Activated CD8-positive, alpha-beta memory T cell treated with anti-CD3 and anti-CD28 coated beads for 48 hours (primary cell): ENCODE results near the gene PRSS27.
A peak's percentile ranks its signal among the peaks of the same experiment; 100 is the strongest.
"Not testable (repeated sequence)": the region's sequence is repeated elsewhere in the genome, so short reads cannot be mapped to it uniquely, and the experiment has no call there.

Experiments used
- DNase-seq, 3 experiments: peaks; one replicate each; pipeline ENCODE4 v3.0.0-alpha.2; 2020; ENCODE audit warnings: low read depth in 2 of 3, low spot score in 2 of 3

PRSS27 gene

DNA sequence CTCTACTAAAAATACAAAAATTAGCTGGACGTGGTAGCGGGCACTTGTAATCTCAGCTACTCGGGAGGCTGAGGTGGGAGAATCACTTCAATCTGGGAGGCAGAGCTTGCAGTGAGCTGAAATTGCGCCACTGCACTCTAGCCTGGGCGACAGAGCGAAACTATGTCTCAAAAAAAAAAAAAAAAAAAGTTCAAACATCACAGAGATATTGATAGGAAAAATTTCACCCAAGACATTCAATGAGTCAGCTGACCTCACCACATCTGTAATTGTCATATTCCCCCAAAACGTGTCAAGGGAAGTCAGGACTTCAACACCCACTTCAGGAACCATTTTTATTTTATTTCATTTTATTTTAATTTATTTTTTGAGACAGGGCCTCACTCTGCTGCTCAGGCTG, 8.0 kb upstream of the PRSS27 start:
- DNase-seq, result no peak

GRCh38 chr16:2726923-2727322, 6.9 kb upstream of the PRSS27 start:
- no peak for DNase-seq

- DNase-seq, result no peak
Measured at GRCh38 chr16:2724816-2725348, 4.9 kb upstream of the PRSS27 start.

DNA sequence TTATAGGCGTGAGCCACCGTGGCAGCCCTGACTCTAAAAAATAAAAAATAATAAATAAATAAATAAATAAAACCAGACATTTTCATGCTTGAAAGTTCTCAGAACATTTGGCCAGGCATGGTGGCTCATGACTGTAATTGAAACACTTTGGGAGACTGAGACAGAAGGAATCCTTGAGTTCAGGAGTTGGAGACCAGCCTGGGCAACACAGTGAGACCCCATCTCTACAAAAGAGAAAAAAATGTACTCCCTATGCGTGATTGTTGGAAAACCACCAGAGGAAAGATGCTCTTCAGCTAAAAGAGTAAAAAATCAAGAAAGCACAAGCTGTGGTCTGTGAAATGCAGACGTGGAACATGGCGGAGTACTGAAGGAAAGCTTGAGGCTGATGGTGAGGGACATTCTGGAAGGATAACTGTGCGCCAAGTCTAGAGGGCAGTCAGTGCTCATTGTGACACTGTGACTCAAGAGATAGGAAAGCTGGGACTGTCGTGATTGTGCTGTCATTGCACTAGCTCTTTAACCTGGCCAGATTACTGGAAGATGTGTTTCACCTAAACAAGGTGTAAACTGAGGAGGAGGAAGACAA, 4.2 kb upstream of the PRSS27 start:
- DNase-seq, result no peak

- DNase-seq, result not testable (repeated sequence)
Measured at GRCh38 chr16:2721634-2722173, 1.7 kb upstream of the PRSS27 start.

- DNase-seq, result peak; percentile 72 to 80 (median 77)
Measured at GRCh38 chr16:2720719-2721633, 952 bp upstream of the PRSS27 start.

DNA sequence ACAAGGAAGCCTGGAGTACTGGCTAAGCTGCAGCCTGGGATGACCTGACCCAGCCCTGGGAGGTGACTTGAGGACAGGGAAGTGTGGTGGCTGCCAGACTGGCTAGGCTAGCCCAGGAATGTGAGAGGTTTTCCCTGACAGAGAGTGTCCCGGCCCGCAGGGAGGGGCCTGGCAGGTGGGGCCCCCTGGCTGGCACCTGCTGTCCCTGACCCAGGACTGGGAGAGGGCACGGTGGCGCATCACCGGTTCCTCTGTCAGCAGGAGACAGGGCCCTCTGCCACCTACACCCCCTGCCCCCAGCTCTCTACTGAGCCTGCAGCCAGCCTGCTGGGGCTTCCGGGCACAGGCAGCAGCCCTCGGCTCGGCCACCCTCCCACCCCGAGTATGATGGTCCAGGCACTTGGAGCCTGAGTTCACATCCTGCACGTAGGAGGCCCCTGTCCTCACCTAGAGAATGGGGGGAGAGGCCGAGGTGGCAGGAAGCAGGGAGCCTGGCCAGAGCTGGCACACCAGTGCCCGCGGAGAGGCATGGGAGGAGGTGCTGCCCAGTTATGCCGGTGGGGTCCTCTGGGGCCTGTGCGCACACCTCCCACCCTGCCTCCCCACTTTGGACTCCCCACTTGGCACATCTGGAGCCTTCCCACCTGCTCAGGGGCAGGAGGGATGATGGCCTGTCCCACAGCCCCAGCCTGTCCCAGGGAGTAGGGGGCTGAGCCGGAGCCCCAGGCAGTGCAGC, 528 bp downstream of the PRSS27 start:
- no peak for DNase-seq

DNA sequence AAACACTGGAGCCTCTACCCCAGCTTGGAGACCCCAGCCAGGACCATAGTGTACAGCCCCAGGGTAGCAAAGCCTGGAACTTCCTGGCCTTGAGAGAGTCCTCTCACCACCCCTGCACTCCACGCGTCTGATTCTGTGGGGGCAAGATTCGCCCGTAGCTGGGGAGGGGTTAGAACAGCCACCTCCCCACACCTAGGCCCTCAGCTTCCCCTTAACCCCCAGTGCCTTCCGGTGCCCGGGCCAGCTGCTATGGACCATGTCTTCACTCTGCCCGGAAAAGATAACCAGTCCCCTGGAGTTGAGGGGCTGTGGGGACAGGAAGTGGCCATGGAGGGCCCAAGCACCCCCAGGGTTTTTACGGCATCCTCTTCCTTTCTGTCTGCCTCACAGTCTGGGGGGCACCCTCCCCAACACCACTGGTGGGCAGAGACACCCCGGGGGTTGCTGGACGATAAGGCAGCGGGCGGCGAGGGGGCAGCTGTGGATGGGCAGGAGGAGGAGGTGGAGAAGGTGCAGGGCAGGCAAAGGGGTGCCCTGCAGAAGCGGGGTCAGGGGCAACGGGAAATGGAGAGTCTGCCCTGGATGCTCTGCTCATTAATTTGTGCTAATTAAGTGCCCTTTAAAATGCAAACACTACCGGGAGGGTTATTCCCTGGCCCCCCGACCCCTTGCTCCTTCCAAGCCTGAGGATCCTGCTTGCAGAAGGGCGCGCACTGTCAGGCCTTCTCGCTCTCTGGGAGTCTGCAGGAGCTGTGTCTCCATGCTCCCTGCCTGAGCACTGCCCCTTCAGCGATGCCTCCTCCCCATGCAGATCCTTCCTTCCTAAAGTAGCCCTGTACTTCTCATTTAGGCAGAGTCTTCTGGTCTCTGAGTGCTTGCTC, 2.4 kb downstream of the PRSS27 start:
- no peak for DNase-seq

DNA sequence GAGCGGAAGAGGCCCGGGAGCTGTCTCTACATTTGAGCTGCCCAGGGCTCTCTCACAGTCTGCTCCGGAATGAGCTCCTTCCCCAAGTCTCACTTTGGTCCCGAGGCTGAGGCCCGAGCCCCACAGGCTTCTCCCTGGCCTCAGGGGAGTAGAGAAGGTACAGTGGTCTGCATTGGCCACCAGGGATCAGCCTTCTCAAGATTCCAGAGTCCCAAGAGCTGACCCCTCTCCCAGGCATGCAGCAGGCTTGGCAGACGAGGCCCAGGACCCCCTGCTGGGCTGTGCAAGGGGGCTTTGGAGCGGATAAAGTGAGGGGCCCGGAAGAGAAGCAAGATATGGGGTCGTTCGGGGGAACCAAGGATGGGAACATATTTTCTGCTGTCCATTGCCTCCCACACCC, 3.1 kb downstream of the PRSS27 start:
- no peak for DNase-seq

DNA sequence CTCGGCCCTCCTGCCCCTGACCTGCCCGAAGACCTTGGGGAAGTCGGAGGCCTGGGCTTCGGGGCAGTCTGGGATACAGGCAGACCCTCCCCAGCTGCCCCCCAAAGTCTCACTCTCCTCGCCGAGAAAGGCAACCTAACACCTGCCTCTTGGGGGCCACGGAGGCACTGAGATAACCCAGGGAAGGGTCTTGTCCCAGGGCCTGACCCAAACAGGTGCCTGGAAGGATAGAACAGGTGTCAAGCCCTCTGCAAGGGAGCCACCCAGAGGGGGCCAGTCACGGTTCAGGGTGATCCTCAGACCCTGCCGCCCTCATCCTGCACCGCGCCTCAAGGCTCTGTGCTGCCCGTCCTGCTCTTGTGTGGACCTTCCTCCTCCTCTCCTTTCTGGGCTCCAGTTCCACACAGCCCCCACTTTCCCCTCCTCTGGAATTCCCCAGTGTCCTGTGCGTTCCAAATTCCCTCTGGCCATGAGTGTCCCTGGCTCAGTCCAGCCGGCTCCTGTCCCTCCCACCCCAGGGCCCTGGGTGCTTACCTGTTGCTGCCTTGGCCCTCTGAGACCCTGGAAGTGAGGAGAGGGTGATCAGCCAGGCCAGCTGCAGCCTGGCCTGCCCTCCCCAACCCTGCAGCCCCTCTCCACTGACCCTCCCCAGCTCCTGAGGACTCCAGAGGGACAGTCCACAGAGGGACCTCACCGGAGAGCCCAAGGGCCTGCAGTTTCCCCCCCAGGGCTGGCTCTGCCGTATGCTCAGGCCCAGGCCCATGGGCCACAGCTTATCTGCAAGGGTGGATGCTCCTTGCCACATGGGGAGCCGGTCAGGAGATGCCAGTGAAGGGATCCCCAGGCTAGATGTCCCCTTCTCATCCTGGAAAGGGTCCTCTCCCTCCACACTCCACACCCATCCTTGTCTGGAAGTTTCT, 3.8 kb downstream of the PRSS27 start:
- DNase-seq, result no peak

DNA sequence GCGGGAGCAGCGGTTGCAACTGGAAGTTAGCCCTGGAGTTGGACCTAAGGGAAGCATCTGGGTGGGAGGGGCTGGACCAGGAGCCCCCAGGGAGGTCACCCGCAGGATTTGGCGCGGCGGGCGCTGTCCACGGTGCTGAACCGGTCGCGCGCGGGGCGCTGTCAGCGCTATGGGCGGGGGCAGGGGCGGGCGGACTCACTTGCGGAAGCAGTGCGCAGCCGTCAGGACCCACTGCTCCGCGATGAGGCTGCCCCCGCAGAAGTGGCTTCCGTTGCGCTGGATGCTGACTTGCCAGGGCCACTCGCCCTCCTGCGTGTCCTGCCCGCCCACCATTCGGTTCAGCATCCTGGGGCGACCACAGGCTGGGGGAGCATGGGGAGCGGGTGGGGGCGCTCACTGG, 4.5 kb downstream of the PRSS27 start:
- peak; percentile 52 to 64 (median 62) for DNase-seq

GRCh38 chr16:2715064-2715463, 5.0 kb downstream of the PRSS27 start:
- DNase-seq, result no peak

GRCh38 chr16:2713985-2714774, 5.8 kb downstream of the PRSS27 start:
- no peak for DNase-seq

DNA sequence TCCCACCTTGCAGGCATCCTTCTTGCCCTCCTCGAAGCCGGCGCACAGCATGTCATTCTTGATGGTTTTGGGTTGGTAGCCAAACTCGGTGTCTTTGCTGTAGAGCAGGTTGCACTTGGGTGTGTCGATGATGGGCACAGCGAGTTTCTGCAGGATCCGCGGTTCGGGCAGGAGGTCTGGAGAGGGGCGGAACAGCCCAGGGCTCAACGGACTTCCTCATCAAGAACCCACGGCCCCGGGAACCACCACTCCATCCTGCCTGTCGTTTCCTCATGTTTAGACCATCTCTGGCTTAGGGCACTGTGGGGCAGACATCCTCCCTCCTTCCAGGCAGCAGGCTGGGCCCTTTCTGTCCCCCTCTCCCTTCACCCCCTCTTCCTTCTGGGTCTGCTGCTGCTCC, 6.5 kb downstream of the PRSS27 start:
- no peak for DNase-seq

DNA sequence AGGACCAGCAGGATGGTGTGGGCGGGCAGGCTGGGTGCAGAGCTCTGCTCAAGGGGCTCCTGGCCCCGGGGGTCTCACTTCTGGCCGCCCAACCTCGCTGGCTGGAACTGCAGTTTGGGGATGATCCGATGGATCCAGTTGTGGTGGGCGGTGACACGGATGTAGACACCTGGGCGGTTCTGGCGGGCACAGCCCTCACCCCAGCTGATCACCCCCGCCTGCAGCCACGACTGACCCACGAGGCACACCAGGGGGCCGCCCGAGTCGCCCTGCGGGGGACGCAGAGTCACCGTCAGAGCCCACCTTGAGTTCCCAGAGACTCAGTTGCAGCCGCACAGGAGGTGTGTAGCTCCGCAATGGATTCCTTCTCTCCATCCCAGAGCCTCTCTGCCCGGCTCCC, 7.5 kb downstream of the PRSS27 start:
- no peak for DNase-seq

DNA sequence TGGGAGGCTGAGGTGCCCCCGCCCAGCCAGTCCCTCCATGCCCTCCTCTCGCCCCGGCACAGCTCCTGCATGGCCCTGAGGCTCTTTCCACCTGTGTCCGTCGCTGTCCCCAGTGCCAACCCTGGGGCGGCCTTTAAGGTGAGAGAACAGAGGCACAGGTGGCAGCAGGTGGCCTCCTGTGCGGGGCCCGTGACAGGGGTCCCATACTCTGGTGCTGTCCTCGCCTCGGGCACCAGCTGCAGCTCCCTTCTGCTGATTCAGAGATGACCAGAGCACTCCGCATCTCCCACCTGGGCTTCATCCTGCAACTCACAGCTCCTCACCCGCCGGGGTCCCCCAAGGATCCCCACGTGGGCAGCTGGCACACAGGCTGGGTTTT, 8.0 kb downstream of the PRSS27 start:
- no peak for DNase-seq

- no peak for DNase-seq
Measured at GRCh38 chr16:2711370-2712062, 8.5 kb downstream of the PRSS27 start.

DNA sequence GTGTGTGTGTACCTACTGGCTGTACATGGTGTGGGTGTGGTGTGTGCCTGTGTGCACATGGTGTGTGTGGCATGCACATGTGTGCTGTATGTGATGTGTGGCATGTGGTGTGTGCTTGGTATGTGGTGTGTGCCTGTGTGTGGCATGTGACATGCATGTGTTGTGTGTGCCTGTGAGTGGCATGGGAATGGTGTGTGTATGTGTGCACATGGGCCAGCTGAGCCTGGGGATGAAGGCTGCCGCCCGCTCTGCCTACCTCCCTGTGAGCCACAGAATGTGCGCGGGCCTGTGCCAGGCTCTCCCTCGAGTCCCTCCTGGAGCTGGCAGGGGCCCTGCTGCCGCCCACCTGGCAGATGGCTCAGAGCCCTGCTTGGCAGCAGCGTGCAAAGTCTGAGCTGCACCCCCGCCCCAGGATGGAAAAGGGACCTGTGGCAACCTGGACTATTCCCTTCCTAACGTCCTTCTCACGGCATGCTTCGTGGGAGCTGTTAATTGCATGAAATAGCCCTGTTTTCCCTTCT, 9.3 kb downstream of the PRSS27 start:
- no peak for DNase-seq
